ENCODE results near the gene ACAP3. TPM values are rescaled to one million over a fixed set of nuclear protein-coding genes. Genes with fewer than 3 reads are reported as not detected.

Gene ACAP3
- total RNA-seq = 66.0 and 87.7 TPM in 2 replicates

GRCh38 chr1:1307923-1308755, at the start of gene ACAP3, which contains the start of gene PUSL1:
Gene ACAP3, minus strand, starts transcription at chr1:1307930. Its CDS starts 115 bp downstream, at chr1:1307815.
Gene PUSL1, plus strand, starts transcription at chr1:1308597. Its CDS starts 47 bp downstream, at chr1:1308644.

GRCh38 chr1:1349256-1350012, 41.7 kb upstream of the ACAP3 start, which contains the start of gene DVL1:
Gene DVL1, minus strand, starts transcription at chr1:1349418. Its CDS starts 353 bp downstream, at chr1:1349065.

GRCh38 chr1:1331068-1331965, 23.6 kb upstream of the ACAP3 start, which contains the start of gene TAS1R3:
Gene TAS1R3, plus strand, starts transcription at chr1:1331280. Its CDS starts 66 bp downstream, at chr1:1331346.

GRCh38 chr1:1324524-1325287, 17.0 kb upstream of the ACAP3 start, which contains the start of the genes CPTP and INTS11:
Gene CPTP, plus strand, starts transcription at chr1:1324802. Its CDS starts 2,109 bp downstream, at chr1:1326911.
Gene INTS11, minus strand, starts transcription at chr1:1324660. Its CDS starts 52 bp downstream, at chr1:1324608.

GRCh38 chr1:1273512-1274298, 34.0 kb downstream of the ACAP3 start, which contains the start of gene UBE2J2:
Gene UBE2J2, minus strand, starts transcription at chr1:1273854. Its CDS starts 5,862 bp downstream, at chr1:1267992.

GRCh38 chr1:1246577-1247340, 61.0 kb downstream of the ACAP3 start, which contains the start of gene C1QTNF12:
Gene C1QTNF12, minus strand, starts transcription at chr1:1246722. Its CDS starts 32 bp downstream, at chr1:1246690.

Other genes starting within 250 kb of the ACAP3 start
- gene RNF223, start 233.6 kb downstream of the ACAP3 start, total RNA-seq = under 0.01 TPM in 1 of 2 replicates, not detected in the other
- 2.1 and 3.2 TPM in 2 replicates for gene C1orf159, start 191.8 kb downstream of the ACAP3 start, total RNA-seq
- not detected in 2 replicates for gene TTLL10, start 134.1 kb downstream of the ACAP3 start, total RNA-seq
- 0.34 and 0.79 TPM in 2 replicates for gene TNFRSF18, start 101.3 kb downstream of the ACAP3 start, total RNA-seq
- gene TNFRSF4, start 93.8 kb downstream of the ACAP3 start, total RNA-seq = under 0.01 TPM in 1 of 2 replicates, not detected in the other
- 136 and 144 TPM in 2 replicates for gene SDF4, start 75.9 kb downstream of the ACAP3 start, total RNA-seq
- gene B3GALT6, start 75.7 kb downstream of the ACAP3 start, total RNA-seq = 10.1 and 14.0 TPM in 2 replicates
- 2.1 and 2.8 TPM in 2 replicates for gene C1QTNF12, start 61.2 kb downstream of the ACAP3 start, total RNA-seq
- gene UBE2J2, start 34.1 kb downstream of the ACAP3 start, total RNA-seq = 23.4 and 30.9 TPM in 2 replicates
- gene SCNN1D, start 27.5 kb downstream of the ACAP3 start, total RNA-seq = 1.2 and 1.3 TPM in 2 replicates
- 9.6 and 9.9 TPM in 2 replicates for gene PUSL1, start 667 bp upstream of the ACAP3 start, total RNA-seq
- 56.0 and 74.6 TPM in 2 replicates for gene INTS11, start 16.7 kb upstream of the ACAP3 start, total RNA-seq
- gene CPTP, start 16.9 kb upstream of the ACAP3 start, total RNA-seq = 4.1 and 6.8 TPM in 2 replicates
- gene TAS1R3, start 23.4 kb upstream of the ACAP3 start, total RNA-seq = 0.16 and 0.17 TPM in 2 replicates
- gene DVL1, start 41.5 kb upstream of the ACAP3 start, total RNA-seq = 67.0 and 107 TPM in 2 replicates
- 273 and 326 TPM in 2 replicates for gene MXRA8, start 50.6 kb upstream of the ACAP3 start, total RNA-seq
- gene AURKAIP1, start 67.3 kb upstream of the ACAP3 start, total RNA-seq = 53.0 and 102 TPM in 2 replicates
- 115 and 141 TPM in 2 replicates for gene CCNL2, start 91.4 kb upstream of the ACAP3 start, total RNA-seq
- 86.0 and 91.9 TPM in 2 replicates for gene MRPL20, start 99.4 kb upstream of the ACAP3 start, total RNA-seq
- 1.1 and 1.9 TPM in 2 replicates for gene ANKRD65, start 113.3 kb upstream of the ACAP3 start, total RNA-seq
- gene VWA1, start 127.8 kb upstream of the ACAP3 start, total RNA-seq = 3.4 and 3.9 TPM in 2 replicates
- gene ATAD3C, start 141.8 kb upstream of the ACAP3 start, total RNA-seq = under 0.01 TPM in 1 of 2 replicates, not detected in the other
- gene ATAD3B, start 163.8 kb upstream of the ACAP3 start, total RNA-seq = 11.7 and 19.3 TPM in 2 replicates
- 17.4 and 19.5 TPM in 2 replicates for gene ATAD3A, start 204.2 kb upstream of the ACAP3 start, total RNA-seq
- gene TMEM240, start 232.7 kb upstream of the ACAP3 start, total RNA-seq = 3.7 and 5.4 TPM in 2 replicates

All from bronchial smooth muscle cell (primary cell).